Urothelium cell line (cell line): Measurements from ENCODE around the gene GXYLT2.

ENCODE experiments used
- DNase-seq: peaks from one replicate; pipeline ENCODE4 v3.0.0; 2011; ENCODE audit warnings: low spot score, mixed read lengths
- FAIRE-seq: peaks from 2 replicates; lab custom pipeline; 2011; peaks lifted over from hg19 to GRCh38; lab: Jason Lieb, UNC

Gene GXYLT2

DNA sequence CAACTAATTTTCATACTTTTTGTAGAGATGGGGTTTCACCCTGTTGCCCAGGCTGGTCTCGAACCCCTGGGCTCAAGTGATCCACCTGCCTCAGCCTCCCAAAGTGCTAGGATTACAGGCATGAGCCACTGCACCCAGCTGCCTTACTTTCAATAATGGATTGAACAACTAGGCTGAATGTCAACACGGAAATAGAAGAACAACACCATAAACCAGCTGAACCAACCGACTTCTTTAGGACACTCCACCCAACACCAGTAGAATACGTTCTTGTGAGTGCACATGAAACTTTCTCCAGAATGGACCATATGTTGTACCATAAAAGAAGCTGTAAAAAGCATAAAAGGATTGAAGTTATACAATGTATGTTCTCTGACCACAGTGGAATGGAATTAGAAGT lies 42.9 kb downstream of the GXYLT2 start:
- DNase-seq (no peak), FAIRE-seq (no peak)

DNA sequence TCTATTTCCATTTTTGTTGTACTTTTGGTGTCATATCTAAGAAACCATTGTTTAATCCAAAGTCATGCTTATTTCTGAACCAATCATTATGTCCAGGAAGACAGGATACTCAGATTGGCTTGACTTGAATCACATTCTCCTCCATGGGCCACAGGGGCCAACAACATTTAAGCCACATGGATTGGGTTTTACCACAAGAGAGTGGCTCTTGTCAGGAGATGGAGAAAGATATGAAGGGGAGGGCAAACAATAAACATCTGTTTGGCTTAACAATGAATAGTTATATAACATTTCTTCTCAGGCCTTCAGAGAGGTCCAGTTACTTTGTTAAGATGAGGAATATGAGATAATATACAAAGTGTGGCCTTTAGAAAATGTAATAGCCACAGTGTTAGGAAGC lies 44.6 kb downstream of the GXYLT2 start:
- DNase-seq (no peak), FAIRE-seq (no peak)

DNA sequence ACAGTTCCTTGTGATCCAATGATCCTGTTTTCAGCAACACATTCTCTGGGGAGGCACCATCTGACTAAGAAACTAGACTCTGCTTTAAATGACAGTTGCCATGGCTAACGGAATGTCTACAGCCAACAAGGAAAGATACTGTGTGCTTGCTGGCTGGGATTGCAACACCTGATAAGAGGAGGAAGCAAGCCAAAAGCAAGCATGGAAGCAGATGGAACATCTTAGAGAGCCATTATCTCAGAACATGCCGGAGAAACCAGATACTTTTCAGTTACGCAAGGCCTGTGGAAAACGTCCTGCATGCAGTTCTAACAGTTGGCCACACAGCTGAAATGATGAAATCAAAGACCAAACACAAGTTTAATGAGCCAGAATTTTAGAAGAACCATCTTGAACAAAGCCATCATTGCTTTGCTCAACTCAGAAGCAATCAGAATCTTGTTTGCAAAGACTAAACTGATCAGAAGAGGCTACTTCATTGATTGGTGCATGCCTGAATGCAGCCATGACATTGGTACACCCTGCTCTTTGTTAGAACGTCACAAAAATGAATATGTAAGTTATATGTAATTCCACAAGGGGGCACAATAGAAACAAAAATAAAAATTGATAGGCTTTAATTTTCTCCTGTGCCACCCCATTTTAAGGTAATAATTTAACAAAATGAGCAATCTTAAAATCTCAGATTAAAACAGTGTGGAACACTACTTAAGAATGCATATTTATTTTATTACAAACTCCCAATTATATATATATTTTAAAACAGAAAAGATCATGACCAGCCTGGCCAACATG lies 50.8 kb downstream of the GXYLT2 start:
- peak; percentile 27 for FAIRE-seq
- DNase-seq, result peak; percentile 62

DNA sequence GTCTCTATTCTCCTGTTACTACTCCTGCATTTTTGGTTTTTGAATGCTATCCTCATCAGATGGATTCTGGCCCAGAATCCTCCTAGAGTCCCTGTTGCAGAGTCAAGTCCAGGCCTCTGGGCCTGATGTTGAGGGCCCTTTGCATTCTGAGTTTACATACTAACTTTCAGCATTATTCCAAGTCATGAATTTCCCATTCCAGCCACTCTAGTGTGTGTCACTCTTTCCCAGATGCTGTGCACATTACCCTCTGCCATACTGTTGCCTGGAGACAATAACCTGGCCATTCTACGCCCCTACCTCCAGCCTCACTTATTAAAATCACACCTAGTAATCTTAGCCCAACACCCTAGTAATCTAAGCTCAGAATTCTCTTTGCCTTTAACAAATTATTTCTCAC lies 53.4 kb downstream of the GXYLT2 start:
- DNase-seq (no peak), FAIRE-seq (no peak)

DNA sequence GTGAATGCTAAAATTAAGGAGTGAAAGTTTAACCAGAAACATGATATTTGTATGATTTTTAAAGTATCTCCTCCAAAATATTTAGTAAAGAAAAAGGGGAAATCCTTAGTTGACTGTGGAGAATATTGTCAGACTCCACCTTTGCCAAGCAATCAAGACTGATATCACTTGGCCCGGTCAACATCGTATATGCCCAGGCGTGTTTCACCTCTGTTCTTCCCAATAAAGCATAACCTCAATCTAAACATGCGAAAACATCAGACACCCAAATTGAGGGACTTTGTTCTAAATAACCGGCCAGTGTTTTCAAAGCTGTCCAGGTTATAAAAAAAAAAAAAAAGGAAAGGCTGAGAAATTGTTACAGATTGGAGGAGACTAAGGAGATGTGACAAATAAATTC lies 54.6 kb downstream of the GXYLT2 start:
- FAIRE-seq (no peak), DNase-seq (no peak)

GRCh38 chr3:72944696-72945095 lies 56.9 kb downstream of the GXYLT2 start:
- no peak for FAIRE-seq
- DNase-seq, result no peak

DNA sequence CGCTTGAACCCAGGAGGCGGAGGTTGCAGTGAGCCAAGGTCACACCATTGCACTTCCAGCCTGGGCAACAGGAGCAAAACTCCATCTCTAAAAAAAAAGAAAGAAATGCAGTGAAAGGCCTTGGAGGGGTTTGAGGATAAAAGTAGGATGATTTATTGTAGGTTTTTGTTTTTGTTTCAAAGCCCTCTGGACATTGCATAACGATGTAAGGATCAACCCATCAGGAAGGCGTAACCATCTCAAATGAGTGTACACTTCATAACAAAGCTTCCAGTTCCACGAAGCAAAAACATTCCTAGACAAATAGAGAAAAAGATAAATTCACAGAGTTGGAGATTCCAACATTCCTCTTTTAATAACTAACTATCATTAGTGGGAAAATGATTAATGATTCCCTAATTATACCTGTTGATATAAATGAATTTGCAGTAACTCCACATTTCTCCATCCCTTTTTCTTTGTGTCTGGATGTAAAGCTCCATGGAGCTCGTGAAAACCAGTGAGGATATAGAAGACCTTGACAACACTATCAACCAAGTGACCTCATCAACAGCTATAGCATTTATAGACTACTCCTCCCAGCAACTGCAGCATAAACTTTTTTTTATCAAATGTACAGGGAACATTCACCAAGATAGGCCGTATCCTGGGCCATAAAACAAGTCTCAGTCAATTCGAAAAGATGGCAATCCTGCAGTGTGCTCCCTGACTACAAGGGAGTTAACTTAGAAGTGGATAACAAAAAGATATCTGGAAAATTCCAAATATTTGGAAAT lies 60.1 kb downstream of the GXYLT2 start:
- no peak for DNase-seq

GRCh38 chr3:72949016-72949415 lies 61.2 kb downstream of the GXYLT2 start:
- no peak for FAIRE-seq
- no peak for DNase-seq

More for the DNA sequence above, 60.1 kb downstream of the GXYLT2 start:
- no peak for FAIRE-seq

GRCh38 chr3:72950372-72950771 lies 62.5 kb downstream of the GXYLT2 start:
- no peak for FAIRE-seq
- no peak for DNase-seq

GRCh38 chr3:72950801-72951200 lies 63.0 kb downstream of the GXYLT2 start:
- no peak for FAIRE-seq
- no peak for DNase-seq

DNA sequence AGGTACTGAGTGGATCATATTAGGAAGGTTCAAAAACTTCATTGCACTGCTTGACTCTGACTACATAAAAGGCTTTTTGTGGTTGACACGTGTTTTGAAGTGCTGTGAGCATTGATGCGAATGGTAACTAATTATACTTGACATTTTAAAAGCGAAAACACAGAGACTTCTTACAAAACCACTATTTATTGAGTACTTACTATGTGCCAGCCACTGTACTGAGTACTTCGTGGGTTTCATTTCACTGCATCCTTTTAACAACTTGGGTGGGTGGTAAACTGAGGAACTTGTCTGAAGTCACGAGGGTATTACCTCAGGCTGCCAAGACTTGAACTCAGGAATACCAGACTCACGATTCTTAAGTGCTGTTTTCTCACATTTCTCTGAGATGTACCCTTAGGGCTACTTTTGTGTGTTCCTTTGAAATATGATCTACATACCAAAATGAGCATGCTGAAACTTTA lies 63.4 kb downstream of the GXYLT2 start:
- FAIRE-seq, result no peak
- no peak for DNase-seq

GRCh38 chr3:72953325-72953956 lies 65.6 kb downstream of the GXYLT2 start:
- no peak for FAIRE-seq
- no peak for DNase-seq

DNA sequence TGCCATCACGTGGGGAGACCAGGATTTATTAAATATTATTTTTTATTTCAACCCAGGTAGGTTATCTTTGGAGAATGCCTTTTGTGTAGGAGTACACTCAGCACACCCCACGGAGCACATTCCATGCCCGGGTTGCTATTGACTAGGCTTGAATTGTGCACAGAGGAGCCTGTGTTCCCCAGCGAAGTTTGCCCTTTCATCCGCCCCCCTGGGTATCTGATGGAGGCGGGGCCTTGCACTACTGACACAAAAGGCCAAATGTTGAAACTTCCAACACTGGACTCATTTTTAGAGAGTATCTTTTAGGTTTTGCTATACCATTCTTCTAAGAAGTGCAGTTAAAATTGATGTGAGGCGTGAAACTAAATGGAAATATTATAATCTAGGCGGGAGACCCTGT lies 69.5 kb downstream of the GXYLT2 start:
- FAIRE-seq (no peak), DNase-seq (no peak)

DNA sequence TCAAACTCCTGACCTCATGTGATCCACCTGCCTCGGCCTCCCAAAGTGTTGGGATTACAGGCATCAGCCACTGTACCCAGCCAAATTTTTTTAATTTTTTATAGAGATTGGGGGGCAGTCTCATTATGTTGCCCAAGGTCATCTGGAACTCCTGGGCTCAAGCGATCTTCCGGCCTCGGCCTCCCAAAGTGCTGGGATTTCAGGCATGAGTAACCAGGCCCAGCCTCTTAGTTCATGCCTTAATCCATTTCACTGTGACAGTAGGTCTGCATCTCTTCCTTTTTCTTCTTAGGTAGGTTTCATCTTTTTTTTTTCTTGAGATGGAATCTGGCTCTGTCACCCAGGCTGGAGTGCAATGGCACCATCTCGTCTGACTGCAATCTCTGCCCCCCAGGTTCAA lies 71.5 kb downstream of the GXYLT2 start:
- FAIRE-seq (no peak), DNase-seq (no peak)

DNA sequence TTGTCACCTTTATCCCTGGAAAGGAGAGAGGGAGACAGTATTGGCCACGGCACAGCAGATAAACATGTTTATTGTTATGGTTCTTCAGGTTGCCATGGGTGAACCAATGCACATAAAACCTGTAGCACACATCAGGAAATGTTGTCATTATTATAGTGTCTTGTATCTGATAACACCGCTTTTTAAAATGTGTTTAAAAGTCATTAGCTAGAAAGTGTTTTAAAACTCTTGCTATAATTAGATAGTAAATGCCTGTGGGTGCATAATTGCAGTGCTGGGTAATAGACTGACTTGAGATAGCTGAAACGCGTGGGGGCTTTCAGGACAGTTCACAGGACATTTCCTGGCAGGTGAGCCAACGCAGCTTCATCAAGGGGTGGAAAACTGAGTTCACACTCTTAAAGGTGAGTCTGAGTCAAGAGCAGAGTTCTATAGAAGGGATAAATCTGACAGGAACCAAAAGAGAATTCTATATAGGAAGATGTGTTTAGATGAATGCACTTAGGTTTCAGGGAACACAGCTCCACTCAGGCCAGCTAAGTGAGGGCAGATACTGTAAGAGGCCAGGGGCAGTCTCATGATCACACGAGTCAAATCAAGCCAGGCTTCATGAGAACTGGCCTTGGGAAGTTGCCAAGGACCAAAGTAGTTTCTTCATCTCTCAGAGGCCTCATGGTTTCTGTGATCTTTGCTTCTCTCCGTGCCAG lies 73.1 kb downstream of the GXYLT2 start:
- DNase-seq (no peak), FAIRE-seq (no peak)

DNA sequence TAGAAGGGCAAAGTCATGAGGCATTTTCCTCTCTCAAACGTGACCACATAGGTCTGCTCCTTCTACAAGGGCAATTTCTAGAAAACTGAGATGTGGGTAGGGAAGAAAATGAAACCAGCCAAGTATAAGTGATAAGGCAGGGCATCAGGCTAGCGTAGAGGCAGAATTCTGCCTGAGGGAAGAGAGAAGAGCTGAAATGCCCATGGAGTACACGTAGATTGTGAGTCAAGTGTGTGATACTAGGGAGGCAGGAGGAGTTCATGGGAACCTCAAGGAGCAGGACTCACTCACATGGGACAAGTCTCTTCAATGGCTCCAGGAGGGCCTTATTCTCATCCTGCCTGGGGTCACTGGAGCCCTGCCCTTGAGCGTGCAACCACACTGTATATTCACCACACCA lies 73.9 kb downstream of the GXYLT2 start:
- DNase-seq (no peak), FAIRE-seq (no peak)

- no peak for FAIRE-seq
These were observed 74.5 kb downstream of the GXYLT2 start for GRCh38 chr3:72962317-72962716.

DNA sequence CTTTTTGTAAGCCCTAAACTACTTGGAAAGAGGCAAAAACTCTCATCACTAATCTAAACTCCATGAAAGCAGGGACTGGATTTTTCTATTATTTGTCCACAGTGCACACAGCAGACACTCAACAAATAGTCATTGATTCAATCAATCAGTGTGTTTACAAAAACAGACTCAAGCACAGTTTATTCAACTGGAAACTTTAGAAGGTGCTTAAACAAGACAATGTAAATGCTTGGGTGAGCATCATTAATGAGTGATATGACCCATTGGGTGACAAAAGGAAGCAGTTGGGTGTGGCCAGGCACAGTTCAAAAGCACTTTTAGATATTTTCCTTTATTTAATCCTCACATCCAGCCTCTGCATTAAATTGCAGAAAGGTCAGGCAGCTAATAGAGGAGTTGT lies 76.8 kb downstream of the GXYLT2 start:
- no peak for FAIRE-seq
- DNase-seq, result no peak

More at GRCh38 chr3:72962317-72962716, 74.5 kb downstream of the GXYLT2 start:
- DNase-seq, result no peak

- no peak for DNase-seq
- no peak for FAIRE-seq
These were observed 80.4 kb downstream of the GXYLT2 start for GRCh38 chr3:72968266-72968664.

- DNase-seq, result no peak
- no peak for FAIRE-seq
These were observed 81.9 kb downstream of the GXYLT2 start for GRCh38 chr3:72969766-72970165.

- FAIRE-seq, result no peak
- no peak for DNase-seq
These were observed 83.1 kb downstream of the GXYLT2 start for GRCh38 chr3:72970942-72971341.
